MM.1S (cell line): Measurements from ENCODE around the gene TANC1.

Source experiments
- DNase-seq: peaks from one replicate; pipeline ENCODE4 v3.0.0-alpha.2; 2015
- H2AFZ ChIP-seq: fragments of 300-600 bp; sonication (generic); 2 replicates; pipeline ENCODE4 v1.6.0; 2016; ENCODE audit warnings: antibody characterized with exemption, low read length
- H3F3A ChIP-seq: fragments of 300-600 bp; sonication (generic); 2 replicates; pipeline ENCODE4 v1.6.1; 2016; ENCODE audit warnings: mild to moderate bottlenecking, antibody characterized with exemption, low read length, moderate library complexity, mixed read lengths; ENCODE audit not compliant: insufficient read depth
- H3K27ac ChIP-seq: fragments of 300-600 bp; sonication (generic); 2 replicates; pipeline ENCODE4 v1.5.1; 2016; ENCODE audit warnings: mild to moderate bottlenecking, low read length
- H3K27me3 ChIP-seq: fragments of 300-600 bp; sonication (generic); replicated peaks from 2 replicates; pipeline ENCODE4 v1.6.0; 2016; ENCODE audit warnings: low read length; ENCODE audit not compliant: insufficient read depth
- H3K36me3 ChIP-seq: fragments of 300-600 bp; sonication (generic); replicated peaks from 2 replicates; pipeline ENCODE4 v1.6.1; 2016; ENCODE audit warnings: mild to moderate bottlenecking, low read length, mixed read lengths; ENCODE audit not compliant: insufficient read depth
- H3K4me1 ChIP-seq: fragments of 300-600 bp; sonication (generic); 2 replicates; pipeline ENCODE4 v1.6.1; 2016; ENCODE audit warnings: low read length, mixed read lengths
- H3K4me2 ChIP-seq: fragments of 300-600 bp; sonication (generic); 2 replicates; pipeline ENCODE4 v1.6.0; 2016; ENCODE audit warnings: low read depth, low read length
- H3K4me3 ChIP-seq: fragments of 300-600 bp; sonication (generic); 2 replicates; pipeline ENCODE4 v1.5.1; 2016; ENCODE audit warnings: low read length, mixed read lengths
- H3K79me2 ChIP-seq: fragments of 300-600 bp; sonication (generic); 2 replicates; pipeline ENCODE4 v1.6.1; 2016; ENCODE audit warnings: mixed run types, low read length, mixed read lengths
- H3K9ac ChIP-seq: fragments of 300-600 bp; sonication (generic); 2 replicates; pipeline ENCODE4 v1.6.1; 2016; ENCODE audit warnings: low read length, mixed read lengths
- H3K9me2 ChIP-seq: fragments of 300-600 bp; sonication (generic); replicated peaks from 2 replicates; pipeline ENCODE4 v1.6.1; 2016; ENCODE audit warnings: mild to moderate bottlenecking, low read length, mixed read lengths; ENCODE audit not compliant: insufficient read depth
- H3K9me3 ChIP-seq: fragments of 300-600 bp; sonication (generic); replicated peaks from 2 replicates; pipeline ENCODE4 v1.6.1; 2016; ENCODE audit warnings: mild to moderate bottlenecking, low read length, mixed read lengths; ENCODE audit not compliant: insufficient read depth
- H4K20me1 ChIP-seq: fragments of 300-600 bp; sonication (generic); 2 replicates; pipeline ENCODE4 v1.6.1; 2016; ENCODE audit warnings: mild to moderate bottlenecking, low read length, moderate library complexity, mixed read lengths; ENCODE audit not compliant: insufficient read depth
- CTCF ChIP-seq: fragments of 300-600 bp; sonication (generic); IDR thresholded peaks from 2 replicates; pipeline ENCODE4 v1.5.1; 2016; ENCODE audit warnings: antibody characterized with exemption, low read length, mixed read lengths
- EZH2 ChIP-seq: fragments of 300-600 bp; sonication (generic); optimal IDR thresholded peaks from 2 replicates; pipeline ENCODE3; 2017; ENCODE audit warnings: low read depth, mild to moderate bottlenecking, antibody characterized with exemption, low read length, mixed read lengths
- EZH2phosphoT487 ChIP-seq: fragments of 300-600 bp; sonication (generic); IDR thresholded peaks from 2 replicates; pipeline ENCODE4 v1.6.1; 2018; ENCODE audit warnings: antibody characterized with exemption, low read length

Gene TANC1

GRCh38 chr2:159200498-159200897, 232.1 kb downstream of the TANC1 start:
- TF ChIP-seq CTCF (no peak), EZH2phosphoT487 (no peak), EZH2 (no peak)
- H3K4me2 ChIP-seq, result no peak overlapping the region

DNA sequence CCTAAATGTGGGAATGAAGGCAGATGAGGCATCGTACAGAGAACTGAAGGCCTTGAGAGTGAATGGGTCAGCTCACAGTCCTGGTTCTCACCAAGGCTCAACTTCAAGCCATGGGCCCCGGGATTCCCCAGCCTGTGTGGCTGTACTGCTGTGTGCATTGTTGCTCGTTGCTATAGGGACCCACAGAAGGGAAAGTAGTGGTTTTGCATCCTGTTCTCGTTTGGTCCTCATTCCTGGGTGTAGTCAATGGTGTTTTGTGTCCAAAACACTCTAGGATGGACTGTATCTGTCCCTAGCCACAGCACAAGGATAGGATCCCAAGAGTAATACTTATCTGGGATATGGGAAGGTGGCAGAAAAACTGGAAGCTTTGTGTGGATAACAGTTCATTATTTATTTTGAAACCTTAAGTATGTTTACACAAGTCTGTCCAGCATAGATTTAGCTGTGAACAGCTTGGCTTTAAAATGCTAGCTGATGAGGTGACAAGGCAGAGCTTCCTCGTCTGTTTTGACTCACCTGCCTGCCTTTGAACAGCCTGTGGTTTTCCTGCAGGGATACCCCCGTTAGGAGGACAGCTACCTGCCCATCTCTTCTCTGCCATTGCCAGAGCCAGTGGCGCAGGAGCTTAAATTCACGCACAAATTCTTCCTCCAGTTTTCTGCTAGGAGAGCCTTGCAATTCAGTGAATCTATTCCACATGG, 233.1 kb downstream of the TANC1 start:
- Histone ChIP-seq H3F3A (no peaks in the 10 kb centered on the region), H3K9me3 (no peaks in the 10 kb centered on the region), H3K36me3 (no peaks in the 10 kb centered on the region), H3K4me2 (no peak overlapping the region), H3K4me1 (peaks cover 11% of the 10 kb centered on the region), H3K9me2 (no peaks in the 10 kb centered on the region), H2AFZ (no peak overlapping the region), H4K20me1 (no peaks in the 10 kb centered on the region), H3K9ac (no peak overlapping the region), H3K79me2 (no peaks in the 10 kb centered on the region), H3K4me3 (no peak overlapping the region), H3K27ac (peak overlapping the region; percentile 11; the same call in 1 of the 2 replicates), H3K27me3 (no peaks in the 10 kb centered on the region)
- DNase-seq, result peak; percentile 71
- TF ChIP-seq CTCF (no peak), EZH2 (no peak), EZH2phosphoT487 (no peak)

More at GRCh38 chr2:159200498-159200897, 232.1 kb downstream of the TANC1 start:
- Histone ChIP-seq H3K9ac (no peak overlapping the region), H4K20me1 (no peaks in the 10 kb centered on the region), H2AFZ (no peak overlapping the region), H3K9me2 (no peaks in the 10 kb centered on the region), H3K27ac (no peak overlapping the region), H3K4me3 (no peak overlapping the region), H3K27me3 (no peaks in the 10 kb centered on the region), H3K9me3 (no peaks in the 10 kb centered on the region), H3K36me3 (no peaks in the 10 kb centered on the region), H3F3A (no peaks in the 10 kb centered on the region), H3K79me2 (no peaks in the 10 kb centered on the region), H3K4me1 (peaks cover 11% of the 10 kb centered on the region)
- DNase-seq, result no peak

DNA sequence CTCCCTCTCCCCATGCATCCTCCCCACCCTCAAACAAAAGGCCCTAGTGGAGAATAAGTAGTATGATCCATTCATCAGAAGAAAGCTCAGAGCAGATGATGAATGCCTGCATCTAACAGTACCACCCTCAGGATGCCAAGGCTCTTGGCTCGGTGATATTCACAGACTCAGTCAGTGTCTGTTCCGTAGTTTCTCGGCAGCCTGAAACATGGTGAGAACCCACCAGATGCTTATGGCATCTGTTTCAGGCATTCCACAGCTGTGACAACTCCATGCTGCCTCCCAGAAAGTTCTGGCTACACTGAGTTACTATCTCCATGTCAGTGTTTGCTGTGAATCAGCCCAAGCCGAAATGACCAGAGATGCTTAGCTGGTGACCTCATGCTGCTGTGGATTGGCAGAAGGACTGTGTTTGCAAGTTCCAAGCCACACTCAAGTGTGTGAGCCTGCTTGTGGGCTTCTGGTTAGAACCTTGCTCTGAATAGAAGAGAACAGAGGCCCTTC, 234.2 kb downstream of the TANC1 start:
- TF ChIP-seq CTCF (no peak), EZH2 (no peak), EZH2phosphoT487 (no peak)
- H3K27ac ChIP-seq, result no peak overlapping the region
- no peaks in the 10 kb centered on the region for H3K79me2 ChIP-seq
- H3K4me1 ChIP-seq, result peaks cover 11% of the 10 kb centered on the region
- H4K20me1 ChIP-seq, result no peaks in the 10 kb centered on the region
- H3F3A ChIP-seq, result no peaks in the 10 kb centered on the region
- H3K9ac ChIP-seq, result no peak overlapping the region
- H2AFZ ChIP-seq, result no peak overlapping the region
- DNase-seq, result no peak
- H3K4me2 ChIP-seq, result no peak overlapping the region
- H3K27me3 ChIP-seq, result no peaks in the 10 kb centered on the region
- no peak overlapping the region for H3K4me3 ChIP-seq
- no peaks in the 10 kb centered on the region for H3K9me3 ChIP-seq
- no peaks in the 10 kb centered on the region for H3K9me2 ChIP-seq
- H3K36me3 ChIP-seq, result no peaks in the 10 kb centered on the region
